Lung (tissue), 16 donors: ENCODE data around the gene PASK. TPM values are rescaled to one million over a fixed set of nuclear protein-coding genes. Genes with fewer than 3 reads are reported as not detected.
A peak's percentile ranks its signal among the peaks of the same experiment; 100 is the strongest.
"Not testable (repeated sequence)": the region's sequence is repeated elsewhere in the genome, so short reads cannot be mapped to it uniquely, and the experiment has no call there.

ENCODE experiments used
- ATAC-seq: fragments of 200-7000 bp; cut with Tn5 transposase; one replicate; pipeline ENCODE4 v1.9.1; 2020; ENCODE audit warnings: moderate number of reproducible peaks; ENCODE audit not compliant: insufficient read depth, low FRiP score
- DNase-seq, 3 donors: peaks; one replicate each; pipeline ENCODE4 v3.0.0-alpha.2; 2013 to 2017
- H3K27ac ChIP-seq, 2 donors: one replicate each; pipeline ENCODE4 v1.5.1; 2013; ENCODE audit warnings: mild to moderate bottlenecking in 2 of 2, moderate library complexity in 2 of 2, control low read depth in 1 of 2, inconsistent platforms in 1 of 2, low read depth in 1 of 2, low read length in 1 of 2
- H3K27me3 ChIP-seq, 3 donors: one replicate each; pipeline ENCODE4 v1.5.1; 2013; ENCODE audit warnings: low read length in 2 of 3; ENCODE audit not compliant: control insufficient read depth in 3 of 3, insufficient read depth in 3 of 3
- H3K36me3 ChIP-seq, 4 donors: one replicate each; pipeline ENCODE4 v1.5.1; 2013; ENCODE audit warnings: low read length in 4 of 4, mild to moderate bottlenecking in 1 of 4, moderate library complexity in 1 of 4; ENCODE audit not compliant: control insufficient read depth in 4 of 4, insufficient read depth in 4 of 4
- H3K4me1 ChIP-seq, 5 donors: one replicate each; pipeline ENCODE4 v1.5.1; 2013; ENCODE audit warnings: low read length in 5 of 5, mild to moderate bottlenecking in 2 of 5, moderate library complexity in 1 of 5; ENCODE audit not compliant: control insufficient read depth in 5 of 5, insufficient read depth in 5 of 5
- H3K4me3 ChIP-seq: one replicate; pipeline ENCODE4 v1.5.1; 2013; ENCODE audit warnings: mild to moderate bottlenecking, control low read depth, moderate library complexity
- H3K9ac ChIP-seq, 2 donors: one replicate each; pipeline ENCODE4 v1.5.1; 2013; ENCODE audit warnings: low read length in 2 of 2, control low read depth in 1 of 2; ENCODE audit not compliant: insufficient read depth in 1 of 2
- H3K9me3 ChIP-seq, 4 donors: one replicate each; pipeline ENCODE4 v1.5.1; 2013; ENCODE audit warnings: low read length in 3 of 4, mild to moderate bottlenecking in 1 of 4, moderate library complexity in 1 of 4; ENCODE audit not compliant: control insufficient read depth in 4 of 4, insufficient read depth in 3 of 4
- WGBS, 2 donors: extraction: QIAGEN DNeasy Blood & Tissue Kit; methylation state at CpG; one replicate each; pipeline ENCODE4 v1.1.7; 2013; 5-methylcytosine and 5-hydroxymethylcytosine counted together
- long read RNA-seq, 5 donors: transcript quantifications; one replicate each; lab custom pipeline, GENCODE V29; 2026
- polyA plus RNA-seq, 2 donors: library from polyadenylated mRNA; stranded (reverse); fragments of 200-250 nt; gene quantifications; one replicate each; pipeline ENCODE4 v1.2.1, GENCODE V29; 2013
- total RNA-seq, 2 donors: library from RNA; depleted of rRNA in 1 of 2; stranded (reverse); fragments of >200 nt in 1 of 2; gene quantifications; one replicate each; pipeline ENCODE4 v1.2.1, GENCODE V29; 2014 to 2021
- TF ChIP-seq, protein P1 (sequence below): IDR thresholded peaks from 2 replicates; pipeline ENCODE4 v1.5.1; 2012; ENCODE audit warnings: mild to moderate bottlenecking; ENCODE audit errors: control extremely low read depth, extremely low read depth
- donor health status: control.
- donor health status: control.
- donor health status: Bipolar disorder and iron deficiency.
- donor health status: healthy.
- donor health status: DM: yes; HTN: yes; CAD: no.

The PASK gene
- total RNA-seq (10 to 100 TPM; 16.2 to 21.8 TPM), polyA plus RNA-seq (10 to 100 TPM in 1 of 2 donors, 1 to 10 TPM in 1; 3.5 to 10.1 TPM)
- long read RNA-seq, donor 1, result 0 reads
- long read RNA-seq, donor 2, result 0 reads
- long read RNA-seq, donor 3, partial matches to known transcripts, result 32 of 39 reads
- long read RNA-seq, donor 3, other reads (novel, unspliced or antisense), result 6 of 39 reads
- long read RNA-seq, donor 4, result 0 reads
- long read RNA-seq, donor 5, result 0 reads

DNA sequence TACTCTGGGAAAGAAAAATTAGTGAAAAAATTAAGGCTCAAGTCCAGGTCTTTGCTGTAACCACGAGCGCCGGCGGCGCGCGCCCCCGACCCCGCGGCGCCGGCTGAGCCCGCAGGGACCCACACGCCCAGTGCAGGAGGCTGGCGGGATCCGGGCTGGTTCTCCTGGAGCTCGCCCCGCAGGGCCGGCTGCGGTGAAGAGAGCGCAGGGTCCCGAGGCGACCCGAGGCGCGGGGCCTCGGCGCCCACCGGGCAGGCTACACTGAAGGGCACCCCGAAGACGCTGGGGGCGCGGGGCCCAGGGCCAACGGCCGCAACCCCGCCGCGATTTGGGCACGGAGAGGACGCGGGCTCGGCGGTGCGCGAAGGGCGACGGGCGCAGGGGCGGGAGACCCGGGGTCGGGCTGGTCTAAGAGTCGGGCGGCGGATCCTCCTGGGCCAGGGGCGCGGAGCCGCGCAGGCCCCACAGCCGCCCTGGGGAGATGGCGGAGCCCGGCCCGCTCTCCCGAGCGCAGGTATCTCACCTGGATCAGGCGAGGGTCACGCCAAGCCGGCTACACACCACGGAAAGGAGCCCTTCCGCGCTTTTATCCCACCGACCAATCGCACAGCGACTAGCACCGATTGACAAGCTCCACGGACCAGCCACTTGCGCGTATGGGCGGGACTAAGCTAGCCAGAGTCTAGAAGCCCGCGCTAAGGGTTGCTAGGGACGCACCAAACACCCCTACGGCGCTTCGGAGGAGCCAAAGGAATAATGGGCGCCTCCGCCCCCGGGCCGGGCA is at the start of gene PASK:
Gene PASK (minus strand): TSS at position 582 of the 784 bp plus-strand sequence. CDS start 6,440 bp downstream, outside the sequence.
- peak within 1 kb of the TSS in 1 of 2 donors; percentile 89 for H3K27ac ChIP-seq
- H3K4me3 ChIP-seq, result peak within 1 kb of the TSS; percentile 92
- peaks cover 0 to 25% (median 6%) of the 10 kb centered on the region in 5 donors for H3K4me1 ChIP-seq
- H3K36me3 ChIP-seq, result peaks cover 0 to 10% (median 2%) of the 10 kb centered on the region in 4 donors
- 0% methylated on average over 88 of the region's 88 CpGs for WGBS, 2 donors
- TF ChIP-seq, protein P1, sequence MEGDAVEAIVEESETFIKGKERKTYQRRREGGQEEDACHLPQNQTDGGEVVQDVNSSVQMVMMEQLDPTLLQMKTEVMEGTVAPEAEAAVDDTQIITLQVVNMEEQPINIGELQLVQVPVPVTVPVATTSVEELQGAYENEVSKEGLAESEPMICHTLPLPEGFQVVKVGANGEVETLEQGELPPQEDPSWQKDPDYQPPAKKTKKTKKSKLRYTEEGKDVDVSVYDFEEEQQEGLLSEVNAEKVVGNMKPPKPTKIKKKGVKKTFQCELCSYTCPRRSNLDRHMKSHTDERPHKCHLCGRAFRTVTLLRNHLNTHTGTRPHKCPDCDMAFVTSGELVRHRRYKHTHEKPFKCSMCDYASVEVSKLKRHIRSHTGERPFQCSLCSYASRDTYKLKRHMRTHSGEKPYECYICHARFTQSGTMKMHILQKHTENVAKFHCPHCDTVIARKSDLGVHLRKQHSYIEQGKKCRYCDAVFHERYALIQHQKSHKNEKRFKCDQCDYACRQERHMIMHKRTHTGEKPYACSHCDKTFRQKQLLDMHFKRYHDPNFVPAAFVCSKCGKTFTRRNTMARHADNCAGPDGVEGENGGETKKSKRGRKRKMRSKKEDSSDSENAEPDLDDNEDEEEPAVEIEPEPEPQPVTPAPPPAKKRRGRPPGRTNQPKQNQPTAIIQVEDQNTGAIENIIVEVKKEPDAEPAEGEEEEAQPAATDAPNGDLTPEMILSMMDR, result no peak
- DNase-seq (peak; percentile 92 to 96 (median 95)), ATAC-seq (peak; percentile 93)
- no peaks in the 10 kb centered on the region for H3K9me3 ChIP-seq
- H3K27me3 ChIP-seq, result no peaks in the 10 kb centered on the region
- H3K9ac ChIP-seq, result no peak within 1 kb of the TSS

DNA sequence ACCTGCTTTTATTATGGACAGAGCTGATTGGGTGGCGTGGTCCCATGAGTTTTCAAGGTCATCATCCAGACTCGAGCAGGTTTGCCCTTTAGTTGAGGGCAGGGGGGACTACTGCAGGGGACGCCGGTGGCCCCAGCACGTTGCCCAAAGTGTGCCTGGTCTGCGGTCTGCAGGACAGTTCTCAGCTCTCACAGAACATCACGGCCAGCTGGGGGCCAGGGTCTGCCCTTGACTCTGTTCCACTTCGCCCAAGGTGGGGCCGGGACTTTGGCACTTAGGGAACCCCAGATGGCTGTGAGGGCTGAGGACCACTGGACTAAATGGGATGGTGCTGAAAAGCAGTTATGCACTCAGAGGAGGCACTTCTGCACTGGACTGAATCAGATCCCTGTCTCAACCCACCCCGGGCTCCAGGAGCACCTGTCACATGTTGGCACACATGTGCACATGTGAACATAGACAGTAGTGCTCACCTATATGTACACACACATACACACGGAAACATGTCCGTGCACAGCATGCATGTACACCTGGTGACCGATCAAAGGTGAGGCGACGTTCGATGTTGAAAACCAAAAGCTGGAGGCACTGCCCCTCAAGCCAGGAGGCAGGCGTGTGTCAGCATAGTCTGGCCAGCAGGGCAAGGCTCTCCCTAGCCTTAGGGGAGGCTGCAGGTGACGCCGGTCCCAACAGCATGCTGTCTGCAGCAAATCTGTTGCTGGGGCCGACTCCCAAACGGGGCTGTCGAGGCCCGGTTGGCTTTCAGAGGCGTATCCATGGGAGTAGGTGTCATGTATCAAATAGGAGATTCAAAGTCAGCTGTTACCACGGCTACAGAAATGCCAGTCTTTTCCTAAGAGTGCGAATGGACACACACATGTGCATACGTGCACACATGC is 49.4 kb upstream of the PASK start:
- no peak overlapping the region for H3K9ac ChIP-seq
- no peak overlapping the region for H3K27ac ChIP-seq
- no peaks in the 10 kb centered on the region for H3K36me3 ChIP-seq
- H3K27me3 ChIP-seq, result no peaks in the 10 kb centered on the region
- no peak for DNase-seq
- 81 to 90% methylated on average over 27 of the region's 27 CpGs for WGBS, 2 donors
- no peaks in the 10 kb centered on the region for H3K4me1 ChIP-seq
- no peaks in the 10 kb centered on the region for H3K9me3 ChIP-seq
- TF ChIP-seq, protein P1, result no peak
- no peak overlapping the region for H3K4me3 ChIP-seq
- no peak for ATAC-seq

DNA sequence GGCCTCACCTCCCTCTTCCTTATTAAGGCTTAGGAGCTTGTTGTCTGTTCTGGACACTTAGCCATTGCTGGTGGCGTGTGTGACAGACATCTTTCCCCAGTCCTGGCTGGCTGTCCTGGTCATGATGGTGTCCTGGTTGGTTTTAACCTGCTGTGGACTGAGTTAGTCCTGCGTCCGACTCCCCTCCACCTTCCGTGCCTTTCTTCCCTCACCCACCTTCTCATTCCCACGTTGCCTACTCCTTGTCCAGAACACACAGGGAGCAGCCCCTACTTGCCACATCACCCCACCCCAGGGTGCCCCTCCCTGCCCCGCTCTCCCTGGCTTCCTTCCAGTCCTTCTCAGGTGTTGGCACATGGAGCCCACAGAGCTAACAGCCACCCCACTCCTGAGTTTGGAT is 48.7 kb upstream of the PASK start:
- TF ChIP-seq, protein P1, result no peak
- no peaks in the 10 kb centered on the region for H3K9me3 ChIP-seq
- no peak overlapping the region for H3K27ac ChIP-seq
- H3K36me3 ChIP-seq, result no peaks in the 10 kb centered on the region
- ATAC-seq (no peak), DNase-seq (no peak)
- no peaks in the 10 kb centered on the region for H3K27me3 ChIP-seq
- H3K4me1 ChIP-seq, result no peaks in the 10 kb centered on the region
- WGBS, 2 donors, result 78 to 86% methylated on average over 6 of the region's 6 CpGs
- H3K4me3 ChIP-seq, result no peak overlapping the region
- H3K9ac ChIP-seq, result no peak overlapping the region

DNA sequence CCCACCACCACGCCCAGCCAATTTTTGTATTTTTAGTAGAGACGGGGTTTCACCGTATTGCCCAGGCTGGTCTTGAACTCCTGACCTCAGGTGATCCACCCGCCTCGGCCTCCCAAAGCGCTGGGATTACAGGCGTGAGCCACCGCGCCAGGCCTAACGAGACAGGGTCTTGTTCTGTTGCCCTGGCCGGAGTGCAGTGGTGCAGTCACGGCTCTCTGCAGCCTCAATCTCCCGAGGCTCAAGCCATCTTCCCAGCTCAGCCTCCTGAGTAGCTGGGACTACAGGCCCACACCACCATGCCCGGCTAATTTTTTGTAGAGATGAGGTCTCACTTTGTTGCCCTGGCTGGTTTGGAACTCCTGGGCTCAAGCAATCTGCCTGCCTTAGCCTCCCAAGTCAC is 48.0 kb upstream of the PASK start:
- H3K27me3 ChIP-seq, H3K27ac ChIP-seq, H3K9ac ChIP-seq, H3K4me3 ChIP-seq, DNase-seq, ATAC-seq, H3K36me3 ChIP-seq, H3K4me1 ChIP-seq, H3K9me3 ChIP-seq: not testable (repeated sequence)
- 94 to 96% methylated on average over 14 of the region's 14 CpGs for WGBS, 2 donors
